Uterus (tissue), 2 donors: ENCODE data around the gene ZBP1.

Experiments
- POLR2A ChIP-seq, 2 donors: fragments of 450-650 bp; IDR thresholded peaks; one replicate each; pipeline ENCODE4 v1.6.1; 2016; ENCODE audit warnings: antibody characterized with exemption in 2 of 2, mild to moderate bottlenecking in 1 of 2, moderate library complexity in 1 of 2
- TF ChIP-seq, protein P1 (sequence below), 4 experiments: fragments of 200-600 bp in 2 of 4; fragments of 450-650 bp in 2 of 4; sonication (generic) in 2 of 4; IDR thresholded peaks; one replicate each; pipeline ENCODE4 v1.5.1; 2016 to 2019; ENCODE audit warnings: antibody characterized with exemption in 4 of 4, mild to moderate bottlenecking in 2 of 4, moderate library complexity in 1 of 4

DNA sequence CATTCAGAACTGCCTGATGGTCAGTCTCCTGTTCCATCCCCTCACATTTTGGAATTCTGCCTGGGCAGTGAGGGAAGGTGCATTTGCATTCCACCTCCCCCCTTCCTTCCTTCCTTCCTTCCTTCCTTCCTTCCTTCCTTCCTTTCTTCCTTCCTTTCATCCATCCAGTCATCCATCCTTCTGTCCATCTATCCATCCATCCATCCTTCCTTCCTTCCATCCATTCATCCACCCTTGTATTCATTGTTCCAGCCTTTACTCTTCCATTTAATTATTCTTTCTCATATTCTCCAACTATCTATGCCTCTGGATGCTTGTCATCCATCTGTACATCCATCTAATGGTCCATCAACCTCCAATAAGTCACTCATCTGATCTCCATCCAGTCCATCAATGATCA, 45.3 kb downstream of the ZBP1 start:
- TF ChIP-seq, protein P1, sequence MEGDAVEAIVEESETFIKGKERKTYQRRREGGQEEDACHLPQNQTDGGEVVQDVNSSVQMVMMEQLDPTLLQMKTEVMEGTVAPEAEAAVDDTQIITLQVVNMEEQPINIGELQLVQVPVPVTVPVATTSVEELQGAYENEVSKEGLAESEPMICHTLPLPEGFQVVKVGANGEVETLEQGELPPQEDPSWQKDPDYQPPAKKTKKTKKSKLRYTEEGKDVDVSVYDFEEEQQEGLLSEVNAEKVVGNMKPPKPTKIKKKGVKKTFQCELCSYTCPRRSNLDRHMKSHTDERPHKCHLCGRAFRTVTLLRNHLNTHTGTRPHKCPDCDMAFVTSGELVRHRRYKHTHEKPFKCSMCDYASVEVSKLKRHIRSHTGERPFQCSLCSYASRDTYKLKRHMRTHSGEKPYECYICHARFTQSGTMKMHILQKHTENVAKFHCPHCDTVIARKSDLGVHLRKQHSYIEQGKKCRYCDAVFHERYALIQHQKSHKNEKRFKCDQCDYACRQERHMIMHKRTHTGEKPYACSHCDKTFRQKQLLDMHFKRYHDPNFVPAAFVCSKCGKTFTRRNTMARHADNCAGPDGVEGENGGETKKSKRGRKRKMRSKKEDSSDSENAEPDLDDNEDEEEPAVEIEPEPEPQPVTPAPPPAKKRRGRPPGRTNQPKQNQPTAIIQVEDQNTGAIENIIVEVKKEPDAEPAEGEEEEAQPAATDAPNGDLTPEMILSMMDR (IDR thresholded peaks at IDR 0.05): no peak
- no peak for TF ChIP-seq POLR2A (IDR thresholded peaks at IDR 0.05)
